Panc1 (cell line): ENCODE data around the gene BCAS3. TPM values are rescaled to one million over a fixed set of nuclear protein-coding genes. Genes with fewer than 3 reads are reported as not detected.

Experiments used
- ATAC-seq: fragments of 200-7000 bp; cut with Tn5 transposase; 2 replicates; pipeline ENCODE4 v1.9.1; 2020; ENCODE audit warnings: mild to moderate bottlenecking, moderate library complexity
- BruUV-seq: library from RNA; stranded (reverse); fragments of 400-500 nt; replicated peaks from 2 replicates; lab custom pipeline; 2021; lab: Mats Ljungman, UMichigan
- CTCF ChIA-PET: fragments of 300-600 bp; sonication (Branson Sonifier 250); formaldehyde crosslinking; loops from one replicate; lab custom pipeline; 2022; ENCODE audit warnings: antibody characterized with exemption; lab: Charles Lee
- POLR2A ChIA-PET: fragments of 300-600 bp; sonication (Branson Sonifier 250); formaldehyde crosslinking; loops from one replicate; lab custom pipeline; 2022; ENCODE audit warnings: antibody characterized with exemption; lab: Charles Lee
- DNase-seq: peaks from one replicate; pipeline ENCODE4 v3.0.0-alpha.2; 2010; ENCODE audit warnings: low read depth, low spot score
- H3K27ac ChIP-seq: 2 replicates; pipeline ENCODE4 v1.5.1; 2011; ENCODE audit warnings: mild to moderate bottlenecking, low read length, inconsistent platforms
- H3K27me3 ChIP-seq: fragments of 200-500 bp; sonication (Bioruptor generic); 2 replicates; pipeline ENCODE4 v1.6.0; 2014; ENCODE audit warnings: low read length, inconsistent platforms; ENCODE audit not compliant: control insufficient read depth, insufficient read depth
- H3K36me3 ChIP-seq: fragments of 200-500 bp; sonication (Bioruptor generic); 2 replicates; pipeline ENCODE4 v1.5.1; 2014; ENCODE audit warnings: inconsistent platforms, mild to moderate bottlenecking, low read length, moderate library complexity; ENCODE audit not compliant: control insufficient read depth, insufficient read depth
- H3K4me1 ChIP-seq: 2 replicates; pipeline ENCODE4 v1.5.1; 2011; ENCODE audit warnings: inconsistent platforms, mild to moderate bottlenecking, low read length, moderate library complexity; ENCODE audit not compliant: control insufficient read depth, insufficient read depth
- H3K4me3 ChIP-seq, 2 experiments: 2 replicates each; pipeline ENCODE4 v1.5.1; 2011 to 2012; ENCODE audit warnings: low read depth in 2 of 2, low read length in 2 of 2, mild to moderate bottlenecking in 2 of 2, inconsistent platforms in 1 of 2, moderate library complexity in 1 of 2
- H3K9me3 ChIP-seq: fragments of 200-500 bp; sonication (Bioruptor generic); 2 replicates; pipeline ENCODE4 v1.5.1; 2014; ENCODE audit warnings: low read depth, mild to moderate bottlenecking, inconsistent platforms, low read length, moderate library complexity; ENCODE audit not compliant: control insufficient read depth, insufficient read depth
- CTCF ChIP-seq: fragments of 450-650 bp; IDR thresholded peaks from 2 replicates; pipeline ENCODE4 v1.5.1; 2017; ENCODE audit warnings: mild to moderate bottlenecking
- POLR2AphosphoS5 ChIP-seq: IDR thresholded peaks from 2 replicates; pipeline ENCODE4 v1.6.1; 2012; ENCODE audit warnings: mild to moderate bottlenecking, low read depth, low read length, moderate library complexity
- REST ChIP-seq, 2 experiments: IDR thresholded peaks; 2 replicates each; pipeline ENCODE4 v1.6.1; 2011 to 2012; ENCODE audit warnings: low read depth in 2 of 2, control low read depth in 1 of 2, low read length in 1 of 2, mild to moderate bottlenecking in 1 of 2, moderate library complexity in 1 of 2; ENCODE audit not compliant: insufficient read depth in 1 of 2
- SIN3A ChIP-seq: IDR thresholded peaks from 2 replicates; pipeline ENCODE4 v1.6.1; 2012; ENCODE audit warnings: low read depth, mild to moderate bottlenecking, low read length, moderate library complexity, borderline replicate concordance; ENCODE audit not compliant: insufficient read depth
- TCF7L2 ChIP-seq: IDR thresholded peaks from 2 replicates; pipeline ENCODE4 v1.6.1; 2011; ENCODE audit warnings: mild to moderate bottlenecking, low read depth, low read length, inconsistent platforms
- in situ Hi-C: cut with HindIII; loops from 2 replicates; pipeline ENCODE4 v1.10.0; 2016; ENCODE audit warnings: low sequenced_read_pairs, low pct_unique_long_range_greater_than_20kb
- intact Hi-C: fragments of 100-400 bp; cut with micrococcal nuclease; formaldehyde crosslinking; loops from one replicate; pipeline ENCODE4 v1.10.0; 2022; ENCODE audit not compliant: unreplicated experiment
- total RNA-seq: library from RNA; stranded (reverse); gene quantifications from one replicate; pipeline ENCODE4 v1.2.1, GENCODE V29; 2021; ENCODE audit not compliant: unreplicated experiment

The BCAS3 gene
- total RNA-seq, 1 experiment from 2014 or later = 9.3 TPM

DNA sequence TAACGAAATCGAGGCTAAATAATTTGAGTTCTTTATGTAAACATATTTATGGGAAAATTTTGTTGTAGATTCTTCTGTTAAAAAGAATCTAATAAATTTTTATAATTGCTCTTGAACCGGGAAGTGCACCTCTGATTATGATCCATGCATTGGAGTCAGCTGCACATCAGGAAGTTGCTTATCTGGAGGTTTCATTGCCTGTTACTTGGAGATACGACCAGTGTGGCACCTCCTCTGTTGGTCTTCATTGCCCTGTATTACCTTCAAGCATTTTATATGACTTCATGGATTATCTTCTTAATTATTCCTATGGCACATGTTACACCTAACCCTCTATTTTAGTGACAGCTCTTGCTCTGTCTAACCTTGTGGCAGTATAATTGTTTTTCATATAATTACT is 409.4 kb downstream of the BCAS3 start:
- no peaks in the 10 kb centered on the region for H3K27me3 ChIP-seq
- H3K36me3 ChIP-seq = no peaks in the 10 kb centered on the region
- in situ Hi-C loops = no loop called here
- CTCF ChIA-PET = no interaction called here
- no peaks in the 10 kb centered on the region; the same call in 1 of the 2 replicates for H3K9me3 ChIP-seq
- no peak for DNase-seq
- no peak for TF ChIP-seq SIN3A
- H3K4me3 ChIP-seq = no peak overlapping the region
- ATAC-seq = no peak
- H3K4me1 ChIP-seq = no peaks in the 10 kb centered on the region
- no peak overlapping the region for H3K27ac ChIP-seq
- no TSS peak for BruUV-seq
- POLR2A ChIA-PET = interaction anchor here (0.7 kb wide), 1 partner anchor 247 kb away, joined by 4 read pairs; no protein-coding TSS in a partner anchor
- intact Hi-C loops = no loop called here

GRCh38 chr17:61088556-61088955 is 410.9 kb downstream of the BCAS3 start:
- Histone ChIP-seq H3K4me3 (no peak overlapping the region), H3K36me3 (no peaks in the 10 kb centered on the region), H3K4me1 (no peaks in the 10 kb centered on the region), H3K27me3 (no peaks in the 10 kb centered on the region), H3K9me3 (no peaks in the 10 kb centered on the region; the same call in 1 of the 2 replicates), H3K27ac (no peak overlapping the region)
- TF ChIP-seq CTCF (no peak), POLR2AphosphoS5 (no peak), SIN3A (no peak), TCF7L2 (no peak), REST (IDR thresholded peaks at IDR 0.05; ENCODE audit: insufficient read depth in 1 of 2, low read depth in 2 of 2, low read length in 1 of 2) (no peak)
- POLR2A ChIA-PET = no interaction called here
- no peak for DNase-seq
- no TSS peak for BruUV-seq
- in situ Hi-C loops = no loop called here
- ATAC-seq = no peak
- intact Hi-C loops = no loop called here
- CTCF ChIA-PET = no interaction called here

DNA sequence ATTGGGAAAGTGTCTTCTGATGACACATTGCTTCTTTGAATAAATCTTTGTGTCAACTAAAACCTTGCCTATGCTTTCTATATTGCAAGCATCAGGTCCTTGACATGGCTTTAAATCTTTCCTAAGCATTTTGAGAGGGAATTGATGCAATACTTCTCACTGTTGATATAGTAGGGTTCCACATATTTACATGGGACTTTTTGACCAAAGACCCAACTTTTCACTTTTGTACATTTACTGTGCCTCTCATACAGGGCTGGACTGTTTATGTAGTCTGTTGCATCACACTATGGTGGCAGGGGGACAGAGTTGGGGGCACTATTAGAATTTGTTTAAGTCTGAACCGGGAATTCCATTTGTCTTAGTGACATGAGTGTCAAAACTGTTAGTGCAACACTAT is 413.4 kb downstream of the BCAS3 start:
- Histone ChIP-seq H3K36me3 (no peaks in the 10 kb centered on the region), H3K4me3 (no peak overlapping the region), H3K4me1 (no peaks in the 10 kb centered on the region), H3K27ac (no peak overlapping the region), H3K27me3 (no peaks in the 10 kb centered on the region), H3K9me3 (no peaks in the 10 kb centered on the region; the same call in 1 of the 2 replicates)
- in situ Hi-C loops = no loop called here
- intact Hi-C loops = no loop called here
- TF ChIP-seq REST (IDR thresholded peaks at IDR 0.05; ENCODE audit: insufficient read depth in 1 of 2, low read depth in 2 of 2, low read length in 1 of 2) (no peak), POLR2AphosphoS5 (no peak), CTCF (no peak), SIN3A (no peak), TCF7L2 (no peak)
- DNase-seq (no peak), ATAC-seq (no peak)
- ChIA-PET CTCF (no interaction called here), POLR2A (interaction anchor here (0.5 kb wide), 2 partner anchors 16 to 268 kb away, joined by 8 to 9 read pairs; no protein-coding TSS in a partner anchor)
- BruUV-seq = no TSS peak
